ENCODE measurements around the gene SSC5D.

Gene SSC5D

DNA sequence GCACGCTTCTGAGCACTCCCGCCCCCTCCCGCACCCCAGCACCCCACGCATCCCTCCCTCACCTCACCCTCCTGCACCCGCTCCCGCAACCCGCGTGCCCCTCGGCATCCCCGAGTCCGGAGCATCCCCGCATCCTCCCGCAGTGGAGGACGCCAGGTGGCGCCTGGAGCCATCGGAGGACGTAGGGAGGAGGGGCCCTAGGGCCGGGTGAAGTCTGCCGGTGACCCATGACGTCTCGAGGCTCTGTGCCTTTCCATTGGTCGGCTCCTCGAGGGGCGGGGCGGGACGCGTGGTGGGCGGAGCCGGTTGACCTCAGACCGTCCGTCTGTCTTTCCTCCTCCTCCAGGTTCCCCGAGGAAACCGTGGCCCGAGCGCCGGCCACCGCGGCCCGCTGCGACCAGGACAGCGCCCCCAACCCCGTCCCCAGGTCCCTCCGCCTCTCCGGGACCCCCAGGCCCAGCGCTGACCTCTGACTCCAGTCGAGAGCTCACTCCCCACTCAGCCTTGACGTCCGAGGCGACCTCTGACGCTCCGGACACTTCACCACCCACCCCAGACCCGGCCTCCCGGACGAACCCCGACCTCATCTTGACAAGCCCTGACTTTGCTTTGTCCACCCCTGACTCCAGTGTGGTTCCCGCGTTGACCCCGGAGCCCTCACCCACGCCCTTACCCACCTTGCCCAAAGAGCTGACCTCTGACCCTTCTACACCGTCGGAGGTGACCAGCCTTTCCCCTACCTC, 28.8 kb downstream of the SSC5D start (continued):
- TF ChIP-seq, protein P1, sequence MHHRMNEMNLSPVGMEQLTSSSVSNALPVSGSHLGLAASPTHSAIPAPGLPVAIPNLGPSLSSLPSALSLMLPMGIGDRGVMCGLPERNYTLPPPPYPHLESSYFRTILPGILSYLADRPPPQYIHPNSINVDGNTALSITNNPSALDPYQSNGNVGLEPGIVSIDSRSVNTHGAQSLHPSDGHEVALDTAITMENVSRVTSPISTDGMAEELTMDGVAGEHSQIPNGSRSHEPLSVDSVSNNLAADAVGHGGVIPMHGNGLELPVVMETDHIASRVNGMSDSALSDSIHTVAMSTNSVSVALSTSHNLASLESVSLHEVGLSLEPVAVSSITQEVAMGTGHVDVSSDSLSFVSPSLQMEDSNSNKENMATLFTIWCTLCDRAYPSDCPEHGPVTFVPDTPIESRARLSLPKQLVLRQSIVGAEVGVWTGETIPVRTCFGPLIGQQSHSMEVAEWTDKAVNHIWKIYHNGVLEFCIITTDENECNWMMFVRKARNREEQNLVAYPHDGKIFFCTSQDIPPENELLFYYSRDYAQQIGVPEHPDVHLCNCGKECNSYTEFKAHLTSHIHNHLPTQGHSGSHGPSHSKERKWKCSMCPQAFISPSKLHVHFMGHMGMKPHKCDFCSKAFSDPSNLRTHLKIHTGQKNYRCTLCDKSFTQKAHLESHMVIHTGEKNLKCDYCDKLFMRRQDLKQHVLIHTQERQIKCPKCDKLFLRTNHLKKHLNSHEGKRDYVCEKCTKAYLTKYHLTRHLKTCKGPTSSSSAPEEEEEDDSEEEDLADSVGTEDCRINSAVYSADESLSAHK (tag by site-specific recombination; IDR thresholded peaks at IDR 0.05): no peak
- peak; percentile 77 for TF ChIP-seq ZFHX2 (tag by site-specific recombination; conservative IDR thresholded peaks at IDR 0.05)
- peak; percentile 77; the same call in 1 of the 2 replicates for TF ChIP-seq KLF16 (tag by site-specific recombination; IDR thresholded peaks at IDR 0.05)
- TF ChIP-seq ZNF624 (tag by site-specific recombination; IDR thresholded peaks at IDR 0.05): no peak
- no peak for TF ChIP-seq ZFP41 (tag by site-specific recombination; IDR thresholded peaks at IDR 0.05; ENCODE audit: borderline replicate concordance)
- peak; percentile 42; the same call in 1 of the 2 replicates for TF ChIP-seq ZSCAN30 (tag by site-specific recombination; IDR thresholded peaks at IDR 0.05)

DNA sequence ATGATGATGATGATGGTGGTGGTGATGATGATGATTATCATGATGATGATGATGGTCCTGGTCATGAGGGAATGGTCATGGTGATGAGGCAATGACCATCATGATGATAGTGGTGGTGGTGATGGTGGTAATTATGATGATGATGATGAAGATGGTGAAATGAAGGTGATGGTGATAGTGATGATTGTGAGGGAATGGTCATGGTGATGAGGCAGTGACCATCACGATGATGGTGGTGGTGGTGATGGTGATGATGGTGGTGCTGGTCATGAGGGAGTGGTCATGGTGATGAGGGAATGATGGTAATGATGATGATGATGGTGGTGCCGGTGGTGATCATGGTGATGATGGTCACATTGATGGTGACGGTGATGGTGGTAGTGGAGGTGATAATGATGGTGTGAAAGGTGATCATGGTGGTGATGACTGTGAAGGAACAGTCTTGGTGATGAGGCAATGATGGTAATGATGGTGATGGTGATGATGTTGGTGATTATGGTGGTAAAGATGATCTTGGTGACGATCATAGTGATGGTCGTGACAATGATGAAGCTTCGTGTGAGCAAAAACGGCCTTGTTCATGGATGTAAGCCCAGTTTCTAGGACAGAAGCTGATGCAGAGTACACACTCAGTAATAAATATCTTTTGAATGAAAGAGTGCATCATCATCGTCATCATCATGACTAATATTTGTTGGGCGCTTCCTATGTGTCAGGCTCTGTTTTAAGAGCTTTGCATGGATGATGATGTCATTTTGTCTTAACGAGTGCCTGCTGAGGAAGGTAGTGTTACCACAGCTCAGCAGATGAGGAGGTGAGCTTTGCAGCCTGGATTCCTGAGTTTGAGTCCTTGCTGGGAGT, 31.4 kb downstream of the SSC5D start:
- no peak overlapping the region for H3K27ac ChIP-seq (ENCODE audit: extremely low read depth, low read depth, low read length)
- no peak overlapping the region for H3K4me3 ChIP-seq (ENCODE audit: low read depth, low read length)
- ChIA-PET POLR2A (interaction anchor here (0.5 kb wide), 2 partner anchors 13 to 80 kb away, joined by 3 to 4 read pairs; partner anchors contain the start of gene FIZ1), CTCF (interaction anchor here (0.6 to 1.3 kb wide), 6 partner anchors 16 to 113 kb away, joined by 3 to 17 read pairs (median 4); partner anchors contain the start of genes SBK2, ZNF784 and ZNF865)
- H3K4me1 ChIP-seq (ENCODE audit: control insufficient read depth, insufficient read depth, low read length): no peaks in the 10 kb centered on the region
- no peaks in the 10 kb centered on the region for H3K36me3 ChIP-seq (ENCODE audit: control insufficient read depth in 2 of 2, insufficient read depth in 1 of 2, low read length in 2 of 2)
- H3K9me3 ChIP-seq (ENCODE audit: control insufficient read depth, insufficient read depth, low read depth, low read length): no peaks in the 10 kb centered on the region
- TF ChIP-seq ZNF558 (tag by site-specific recombination; IDR thresholded peaks at IDR 0.05) (peak; percentile 66; the same call in 1 of the 2 replicates), PRDM2 (tag by site-specific recombination; IDR thresholded peaks at IDR 0.05; ENCODE audit: borderline replicate concordance) (no peak), ZNF148 (tag by site-specific recombination; IDR thresholded peaks at IDR 0.05; ENCODE audit: borderline replicate concordance) (no peak; the same call in 1 of the 2 replicates), ZSCAN23 (tag by site-specific recombination; IDR thresholded peaks at IDR 0.05) (peak; percentile 60; the same call in 1 of the 2 replicates), SP3 (tag by site-specific recombination; IDR thresholded peaks at IDR 0.05) (peak; percentile 42; the same call in 1 of the 2 replicates), YY2 (tag by site-specific recombination; IDR thresholded peaks at IDR 0.05) (peak; percentile 74), ZNF121 (tag by site-specific recombination; IDR thresholded peaks at IDR 0.05) (no peak), ZNF140 (tag by site-specific recombination; IDR thresholded peaks at IDR 0.05) (no peak), ZNF146 (tag by site-specific recombination; IDR thresholded peaks at IDR 0.05) (no peak), ZNF404 (tag by site-specific recombination; IDR thresholded peaks at IDR 0.05) (no peak), ZNF157 (tag by site-specific recombination; IDR thresholded peaks at IDR 0.05) (no peak; the same call in 1 of the 2 replicates)
- TF ChIP-seq, protein P2, sequence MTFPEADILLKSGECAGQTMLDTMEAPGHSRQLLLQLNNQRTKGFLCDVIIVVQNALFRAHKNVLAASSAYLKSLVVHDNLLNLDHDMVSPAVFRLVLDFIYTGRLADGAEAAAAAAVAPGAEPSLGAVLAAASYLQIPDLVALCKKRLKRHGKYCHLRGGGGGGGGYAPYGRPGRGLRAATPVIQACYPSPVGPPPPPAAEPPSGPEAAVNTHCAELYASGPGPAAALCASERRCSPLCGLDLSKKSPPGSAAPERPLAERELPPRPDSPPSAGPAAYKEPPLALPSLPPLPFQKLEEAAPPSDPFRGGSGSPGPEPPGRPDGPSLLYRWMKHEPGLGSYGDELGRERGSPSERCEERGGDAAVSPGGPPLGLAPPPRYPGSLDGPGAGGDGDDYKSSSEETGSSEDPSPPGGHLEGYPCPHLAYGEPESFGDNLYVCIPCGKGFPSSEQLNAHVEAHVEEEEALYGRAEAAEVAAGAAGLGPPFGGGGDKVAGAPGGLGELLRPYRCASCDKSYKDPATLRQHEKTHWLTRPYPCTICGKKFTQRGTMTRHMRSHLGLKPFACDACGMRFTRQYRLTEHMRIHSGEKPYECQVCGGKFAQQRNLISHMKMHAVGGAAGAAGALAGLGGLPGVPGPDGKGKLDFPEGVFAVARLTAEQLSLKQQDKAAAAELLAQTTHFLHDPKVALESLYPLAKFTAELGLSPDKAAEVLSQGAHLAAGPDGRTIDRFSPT (tag by site-specific recombination; IDR thresholded peaks at IDR 0.05): peak; percentile 82
